Stomach (tissue), 4 donors: ENCODE measurements around the gene SIK3.

Source experiments
- CTCF ChIP-seq, 7 experiments: fragments of 450-650 bp in 4 of 7; fragments of 200-600 bp in 3 of 7; sonication (generic) in 3 of 7; IDR thresholded peaks; one replicate each; pipeline ENCODE4 v1.5.1; 2016 to 2019; ENCODE audit warnings: antibody characterized with exemption in 7 of 7, control low read depth in 2 of 7, mild to moderate bottlenecking in 1 of 7
- POLR2A ChIP-seq, 4 donors: fragments of 450-650 bp; IDR thresholded peaks; one replicate each; pipeline ENCODE4 v1.6.1; 2016; ENCODE audit warnings: antibody characterized with exemption in 4 of 4, control low read depth in 2 of 4, mild to moderate bottlenecking in 1 of 4, moderate library complexity in 1 of 4
- POLR2AphosphoS5 ChIP-seq, 3 donors: sonication (generic); formaldehyde crosslinking; IDR thresholded peaks; one replicate each; pipeline ENCODE4 v1.6.1; 2016; ENCODE audit warnings: antibody characterized with exemption in 3 of 3

GRCh38 chr11:116970485-116971292 is 127.5 kb downstream of the SIK3 start:
- TF ChIP-seq CTCF (IDR thresholded peaks at IDR 0.05) (no peak), POLR2A (IDR thresholded peaks at IDR 0.05) (no peak), POLR2AphosphoS5 (IDR thresholded peaks at IDR 0.05) (no peak)
